ENCODE data around the gene GMNN.
A peak's percentile ranks its signal among the peaks of the same experiment; 100 is the strongest.
"Not testable (repeated sequence)": the region's sequence is repeated elsewhere in the genome, so short reads cannot be mapped to it uniquely, and the experiment has no call there.

Gene GMNN

DNA sequence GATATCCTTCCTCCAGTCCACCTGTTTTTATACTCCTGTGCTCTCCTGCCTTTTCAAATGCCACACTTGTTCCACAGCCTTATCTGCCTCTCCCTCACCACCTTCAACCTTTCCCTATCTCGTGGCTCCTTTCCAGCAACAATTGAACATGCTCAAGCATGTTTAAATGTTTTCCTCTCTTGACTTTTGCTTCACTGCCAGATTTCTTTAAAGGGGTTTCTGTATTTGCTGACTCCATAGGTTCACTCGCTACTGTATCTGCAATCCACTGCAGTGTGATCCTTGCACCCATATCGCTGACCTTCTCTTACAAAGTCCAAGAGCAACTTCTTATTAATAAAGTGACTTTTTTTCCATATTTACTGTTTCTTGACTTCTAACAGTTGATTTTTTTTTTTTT, 11.2 kb upstream of the GMNN start:
- no peak for TF ChIP-seq CTCF (IDR thresholded peaks at IDR 0.05; ENCODE audit: borderline replicate concordance, insufficient read depth, low read depth, low read length)
- no peak overlapping the region for H3K4me3 ChIP-seq (ENCODE audit: low read depth, low read length)

- not testable (repeated sequence) for H3K4me3 ChIP-seq (ENCODE audit: low read depth, low read length)
Measured at GRCh38 chr6:24764833-24765828, 9.6 kb upstream of the GMNN start.

DNA sequence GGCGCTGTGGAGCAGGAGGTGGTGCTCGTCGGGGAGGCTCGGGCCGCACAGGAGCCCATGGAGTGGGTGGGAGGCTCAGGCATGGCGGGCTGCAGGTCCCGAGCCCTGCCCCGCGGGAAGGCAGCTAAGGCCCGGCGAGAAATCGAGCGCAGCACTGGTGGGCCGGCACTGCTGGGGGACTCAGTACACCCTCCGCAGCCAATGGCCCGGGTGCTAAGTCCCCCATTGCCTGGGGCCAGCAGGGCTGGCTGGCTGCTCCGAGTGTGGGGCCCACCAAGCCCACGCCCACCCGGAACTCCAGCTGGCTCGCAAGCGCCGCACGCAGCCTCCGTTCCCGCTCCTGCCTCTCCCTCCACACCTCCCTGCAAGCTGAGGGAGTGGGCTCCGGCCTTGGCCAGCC, 8.8 kb upstream of the GMNN start:
- H3K4me3 ChIP-seq (ENCODE audit: low read depth, low read length): not testable (repeated sequence)

GRCh38 chr6:24766680-24767462, 7.9 kb upstream of the GMNN start:
- no peak for TF ChIP-seq CTCF (IDR thresholded peaks at IDR 0.05; ENCODE audit: borderline replicate concordance, insufficient read depth, low read depth, low read length)
- no peak overlapping the region for H3K4me3 ChIP-seq (ENCODE audit: low read depth, low read length)

GRCh38 chr6:24768361-24768760, 6.4 kb upstream of the GMNN start:
- no peak overlapping the region for H3K4me3 ChIP-seq (ENCODE audit: low read depth, low read length)
- TF ChIP-seq CTCF (IDR thresholded peaks at IDR 0.05; ENCODE audit: borderline replicate concordance, insufficient read depth, low read depth, low read length): no peak

- peak overlapping the region; percentile 91 for H3K4me3 ChIP-seq (ENCODE audit: low read depth, low read length)
- TF ChIP-seq CTCF (IDR thresholded peaks at IDR 0.05; ENCODE audit: borderline replicate concordance, insufficient read depth, low read depth, low read length): no peak
Measured at GRCh38 chr6:24775520-24776058, 852 bp downstream of the GMNN start.

DNA sequence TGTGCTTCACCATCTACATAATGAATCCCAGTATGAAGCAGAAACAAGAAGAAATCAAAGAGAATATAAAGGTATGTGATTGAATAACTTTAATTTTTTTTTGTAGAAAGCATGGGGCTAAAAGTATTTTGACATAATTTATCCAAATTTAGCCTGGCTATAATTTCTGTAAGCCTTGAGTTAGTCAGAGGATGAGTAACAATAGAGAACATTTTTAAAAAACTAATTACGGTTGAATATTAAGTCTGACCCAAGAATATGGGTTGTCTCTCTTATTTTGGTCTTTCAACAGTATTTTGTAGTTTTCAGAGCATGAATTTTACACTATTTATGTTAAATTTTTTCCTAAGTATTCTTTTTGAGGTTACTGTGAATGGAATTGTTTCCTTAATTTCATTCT, 2.5 kb downstream of the GMNN start:
- no peak for TF ChIP-seq CTCF (IDR thresholded peaks at IDR 0.05; ENCODE audit: borderline replicate concordance, insufficient read depth, low read depth, low read length)
- H3K4me3 ChIP-seq (ENCODE audit: low read depth, low read length): no peak overlapping the region

Measured in GM12875 (cell line).